Stimulated activated CD8-positive, alpha-beta memory T cell treated with anti-CD3 and anti-CD28 coated beads, Interleukin-15, amount 100 ng/mL, for 4 hours (primary cell): ENCODE data around the gene GABBR2.

Experiments
- DNase-seq, 2 donors: peaks; one replicate each; pipeline ENCODE4 v3.0.0-alpha.2; 2020; ENCODE audit warnings: low read depth in 2 of 2

GABBR2 gene

GRCh38 chr9:98570055-98570454, 138.7 kb downstream of the GABBR2 start:
- no peak for DNase-seq

DNA sequence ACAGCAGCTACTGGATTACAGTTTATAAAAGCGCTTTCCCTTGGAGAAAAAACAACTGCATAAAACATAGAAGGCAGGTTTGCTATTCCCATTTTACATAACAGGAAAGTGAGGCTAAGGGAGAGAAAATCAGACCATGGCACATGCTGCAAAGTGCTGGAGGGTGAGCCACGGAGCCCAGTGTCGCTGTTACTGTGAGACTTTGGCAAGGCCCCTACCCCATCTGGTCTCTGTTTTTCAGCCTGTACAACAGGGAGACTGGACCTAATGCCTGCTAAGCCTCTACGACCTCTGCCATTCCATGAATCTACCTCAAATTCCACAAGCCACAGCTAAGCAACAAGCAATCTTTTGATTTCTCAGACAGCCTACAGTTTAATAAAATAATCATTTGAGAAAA, 139.2 kb downstream of the GABBR2 start:
- DNase-seq: no peak

GRCh38 chr9:98568909-98569469, 139.7 kb downstream of the GABBR2 start:
- DNase-seq: no peak

- DNase-seq: no peak
These were observed 140.4 kb downstream of the GABBR2 start for GRCh38 chr9:98568234-98568908.

- no peak for DNase-seq
These were observed 141.0 kb downstream of the GABBR2 start for GRCh38 chr9:98567540-98568233.

- DNase-seq: no peak
These were observed 143.3 kb downstream of the GABBR2 start for GRCh38 chr9:98565152-98566135.

- no peak for DNase-seq
These were observed 144.0 kb downstream of the GABBR2 start for GRCh38 chr9:98564714-98565113.

- no peak for DNase-seq
These were observed 144.7 kb downstream of the GABBR2 start for GRCh38 chr9:98563988-98564387.

- no peak for DNase-seq
These were observed 145.4 kb downstream of the GABBR2 start for GRCh38 chr9:98563212-98563907.

- no peak for DNase-seq
These were observed 149.2 kb downstream of the GABBR2 start for GRCh38 chr9:98559561-98559960.

GRCh38 chr9:98558575-98558974, 150.2 kb downstream of the GABBR2 start:
- no peak for DNase-seq

- DNase-seq: no peak
These were observed 152.2 kb downstream of the GABBR2 start for GRCh38 chr9:98556511-98556910.

GRCh38 chr9:98555651-98556465, 152.9 kb downstream of the GABBR2 start:
- no peak for DNase-seq

- DNase-seq: no peak
These were observed 154.0 kb downstream of the GABBR2 start for GRCh38 chr9:98554752-98555151.

DNA sequence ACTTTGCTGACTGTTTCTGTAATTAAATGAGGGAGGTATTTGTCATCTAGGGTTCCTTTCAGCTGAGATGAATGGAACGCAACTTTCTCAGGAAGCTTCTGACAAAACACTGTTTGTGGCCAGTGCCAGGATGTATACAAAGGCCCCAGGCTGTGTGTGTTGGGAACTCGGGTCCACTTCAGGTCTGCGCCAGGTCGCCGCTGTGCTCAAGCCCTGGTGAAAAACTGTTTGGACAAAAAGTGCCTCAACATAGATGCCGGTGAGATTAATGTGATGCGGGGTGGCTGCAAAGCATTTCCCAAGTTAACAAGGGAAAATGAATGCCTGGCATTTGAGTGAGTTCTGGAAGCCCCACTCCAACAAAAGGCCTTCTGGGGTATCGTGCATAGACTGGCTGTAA, 156.4 kb downstream of the GABBR2 start:
- no peak for DNase-seq

GRCh38 chr9:98551511-98552286, 157.0 kb downstream of the GABBR2 start:
- no peak for DNase-seq

- no peak for DNase-seq
These were observed 158.4 kb downstream of the GABBR2 start for GRCh38 chr9:98550206-98550820.

GRCh38 chr9:98549401-98549800, 159.3 kb downstream of the GABBR2 start:
- DNase-seq: no peak

GRCh38 chr9:98547606-98548005, 161.1 kb downstream of the GABBR2 start:
- DNase-seq: no peak
